HG03039 (cell line): Measurements from ENCODE around the gene CCM2L.

Source experiments
- ATAC-seq: cut with Tn5 transposase; IDR thresholded peaks from one replicate; pipeline ENCODE4 v1.9.1; 2021; ENCODE audit warnings: mild to moderate bottlenecking, moderate library complexity; ENCODE audit not compliant: unreplicated experiment

The CCM2L gene

DNA sequence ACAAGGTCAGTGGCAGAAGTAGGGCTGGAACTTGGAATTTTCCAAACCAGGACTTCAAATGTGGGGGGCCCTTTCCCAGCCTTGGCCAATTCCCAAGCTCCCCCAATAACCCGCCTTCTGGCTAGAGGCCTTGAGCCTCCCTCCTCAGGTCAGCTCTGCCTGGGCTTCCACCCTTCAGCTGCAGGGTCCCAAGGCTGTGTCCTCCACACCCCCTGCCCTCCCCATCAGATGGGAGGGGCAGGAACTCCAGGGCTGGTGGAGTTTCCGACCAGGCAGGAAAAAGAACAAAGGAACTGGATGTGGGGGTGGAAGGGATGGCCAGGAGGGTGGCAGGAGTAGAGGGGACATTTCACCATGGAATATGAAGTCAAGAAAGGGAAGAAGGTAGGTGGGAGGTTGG is at the start of gene CCM2L:
TSS of gene CCM2L (plus strand) at position 338 of the 400 bp plus-strand sequence. CDS start at position 355, 17 bp downstream.
- no peak for ATAC-seq

DNA sequence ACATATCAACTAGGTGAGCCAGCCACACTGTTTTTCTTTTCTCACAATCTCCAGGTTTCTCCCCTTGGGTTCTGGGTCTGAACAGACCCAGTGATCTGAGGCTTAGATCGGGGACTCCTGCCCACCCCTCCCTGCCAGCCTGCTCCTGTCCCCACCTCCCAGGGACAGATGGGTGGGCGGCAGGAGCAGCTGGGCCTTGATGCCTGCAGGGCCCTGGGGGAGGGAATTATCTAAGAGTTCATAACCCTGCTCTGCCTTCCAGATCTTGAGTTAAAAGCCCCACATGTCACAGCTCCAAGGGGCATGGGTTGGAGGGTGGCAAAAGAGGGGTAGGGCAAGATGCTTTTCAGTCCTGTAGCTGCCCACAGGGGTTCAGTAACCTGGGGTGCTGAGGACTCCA is 47.5 kb upstream of the CCM2L start:
- no peak for ATAC-seq

DNA sequence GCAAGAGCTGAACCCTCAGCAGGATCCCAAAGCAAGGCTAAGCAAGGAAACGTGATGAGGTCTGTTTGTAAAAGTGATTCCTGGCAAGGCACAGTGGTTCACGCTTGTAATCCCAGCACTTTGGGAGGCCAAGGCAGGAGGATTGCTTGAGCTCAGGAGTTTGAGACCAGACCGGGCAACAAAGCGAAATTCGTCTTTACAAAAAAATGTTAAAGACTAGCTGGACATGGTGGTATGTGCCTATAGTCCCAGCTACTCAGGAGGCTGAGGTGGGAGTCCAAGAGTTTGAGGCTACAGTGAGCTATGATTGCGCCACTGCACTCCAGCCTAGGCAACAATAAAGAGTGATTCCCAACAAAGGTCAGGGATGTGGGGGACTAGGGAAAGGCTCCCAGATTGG is 46.3 kb upstream of the CCM2L start:
- ATAC-seq: no peak

DNA sequence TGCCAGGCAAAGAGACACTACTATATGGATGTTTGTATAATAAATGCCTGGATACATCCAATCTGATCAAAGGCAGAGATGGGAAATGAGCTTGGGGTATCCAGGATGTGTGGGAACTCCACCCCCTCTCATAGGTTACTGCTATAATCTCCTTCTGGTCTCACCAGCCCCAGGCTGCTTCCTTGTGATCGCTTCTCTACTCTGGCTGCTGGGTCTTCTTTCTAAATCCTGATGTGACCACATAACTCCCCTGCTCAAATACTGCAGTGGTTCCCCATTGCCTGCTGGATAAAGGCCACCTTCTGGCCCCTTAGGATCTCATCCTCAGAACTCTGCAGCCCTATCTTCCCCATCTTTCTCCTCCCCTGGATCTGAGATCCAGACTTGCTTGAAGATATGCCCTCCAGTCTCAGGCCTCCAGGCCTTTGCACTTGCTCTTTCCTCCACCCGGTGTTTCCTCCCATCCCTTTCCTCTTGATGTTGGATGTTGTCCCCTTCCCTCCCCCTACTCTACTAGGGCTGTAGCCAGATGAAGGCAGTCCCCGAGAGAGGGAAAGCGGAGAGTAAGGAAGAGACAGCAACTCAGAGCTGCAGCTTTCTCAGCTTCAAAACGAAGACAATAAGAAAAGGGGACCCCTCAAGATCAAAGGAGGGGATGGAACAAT is 43.1 kb upstream of the CCM2L start:
- ATAC-seq: no peak

DNA sequence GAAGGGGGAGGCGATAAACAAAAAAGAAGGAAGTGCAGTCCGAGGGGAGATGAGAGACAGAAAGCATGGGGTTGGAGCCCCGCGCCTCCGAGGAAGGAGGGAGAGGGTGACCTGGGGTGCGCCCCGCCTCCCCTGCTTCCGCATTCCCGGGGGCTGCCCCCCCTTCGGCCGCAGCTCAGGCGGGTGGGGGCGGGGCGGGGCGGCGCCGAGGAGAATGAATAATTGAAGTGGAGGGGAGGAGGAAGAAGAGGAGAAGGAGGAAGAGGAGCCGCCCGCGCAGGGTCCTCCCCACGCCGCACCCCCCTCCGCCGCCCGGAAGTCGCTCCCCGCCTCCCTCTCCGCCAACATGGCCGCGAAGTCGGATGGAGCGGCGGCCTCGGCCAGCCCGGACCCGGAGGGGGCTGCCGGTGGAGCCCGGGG is 42.4 kb upstream of the CCM2L start, which contains the start of gene XKR7:
TSS of gene XKR7 (plus strand) at position 322 of the 420 bp plus-strand sequence. CDS start at position 347, 25 bp downstream.
- no peak for ATAC-seq

DNA sequence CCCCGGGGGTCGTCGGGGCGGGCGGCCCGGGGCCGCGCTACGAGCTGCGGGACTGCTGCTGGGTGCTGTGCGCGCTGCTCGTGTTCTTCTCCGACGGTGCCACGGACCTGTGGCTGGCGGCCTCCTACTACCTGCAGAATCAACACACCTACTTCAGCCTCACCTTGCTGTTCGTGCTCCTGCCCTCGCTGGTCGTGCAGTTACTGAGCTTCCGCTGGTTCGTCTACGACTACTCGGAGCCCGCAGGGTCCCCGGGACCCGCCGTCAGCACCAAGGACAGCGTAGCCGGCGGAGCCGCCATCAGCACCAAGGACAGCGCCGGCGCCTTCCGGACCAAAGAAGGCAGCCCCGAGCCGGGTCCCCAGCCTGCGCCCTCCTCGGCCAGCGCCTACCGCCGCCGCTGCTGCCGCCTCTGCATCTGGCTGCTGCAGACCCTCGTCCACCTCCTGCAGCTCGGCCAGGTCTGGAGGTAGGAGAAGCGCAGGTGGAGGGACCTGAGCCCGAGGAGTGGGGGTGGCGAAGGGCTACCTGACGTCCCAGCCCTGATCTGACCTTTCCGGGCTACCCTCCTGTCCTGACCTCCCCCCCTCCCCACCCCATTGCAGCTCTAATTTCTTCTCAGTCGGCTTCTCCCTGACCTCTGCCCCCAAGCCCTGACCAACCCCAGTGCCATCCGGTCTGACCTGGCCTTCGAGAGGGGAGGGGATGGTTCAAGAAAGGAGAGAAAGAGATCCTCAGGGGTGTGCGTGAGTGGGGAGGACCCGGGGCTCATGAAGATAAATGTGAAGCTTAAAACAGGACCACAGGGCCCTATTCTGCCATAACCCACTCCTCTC is 41.7 kb upstream of the CCM2L start:
- no peak for ATAC-seq

DNA sequence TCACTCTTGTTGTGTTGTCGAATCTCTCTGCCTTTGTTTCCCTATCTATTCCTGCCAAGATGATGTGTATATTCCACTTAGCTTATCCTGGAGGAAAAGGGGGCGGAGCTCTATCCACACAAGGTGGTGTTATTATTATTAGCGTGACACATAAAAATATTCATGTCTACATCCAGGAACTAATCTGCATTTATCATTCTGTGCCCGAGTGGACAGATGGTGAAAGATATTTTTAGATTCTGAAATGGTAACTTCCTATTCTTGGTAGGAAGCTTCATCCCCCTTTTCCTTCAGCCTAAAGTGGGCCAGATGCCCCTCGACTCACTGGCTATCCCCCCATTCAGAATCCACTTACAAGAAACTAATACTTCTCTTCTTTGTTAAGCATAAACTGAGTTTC is 40.2 kb upstream of the CCM2L start:
- ATAC-seq: no peak

DNA sequence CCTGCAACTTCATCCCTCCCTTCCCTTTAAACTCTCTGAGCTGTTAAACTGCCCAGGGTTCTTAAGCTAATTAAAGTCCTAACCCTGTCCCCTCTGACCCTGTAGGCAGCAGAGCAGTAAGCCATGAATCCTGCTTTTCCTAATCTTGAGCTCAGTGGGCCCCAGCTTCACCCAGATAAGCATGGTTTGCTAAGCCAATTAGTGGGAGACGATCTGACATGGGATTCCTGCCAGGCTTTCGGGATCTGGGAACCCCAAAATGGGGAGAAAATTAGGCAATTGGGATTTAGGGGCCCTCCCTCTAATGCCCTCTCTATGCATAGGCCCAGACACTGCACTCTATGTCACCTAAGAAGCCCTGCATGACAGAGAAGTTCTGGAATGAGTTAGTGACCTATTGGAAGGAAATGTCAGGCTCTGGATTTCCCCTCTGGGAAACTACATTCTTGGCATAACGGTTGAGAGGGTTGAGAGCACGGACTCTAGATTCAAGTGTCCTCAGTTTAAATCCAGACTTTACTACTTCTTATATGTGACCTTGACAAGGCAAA is 37.7 kb upstream of the CCM2L start:
- no peak for ATAC-seq

DNA sequence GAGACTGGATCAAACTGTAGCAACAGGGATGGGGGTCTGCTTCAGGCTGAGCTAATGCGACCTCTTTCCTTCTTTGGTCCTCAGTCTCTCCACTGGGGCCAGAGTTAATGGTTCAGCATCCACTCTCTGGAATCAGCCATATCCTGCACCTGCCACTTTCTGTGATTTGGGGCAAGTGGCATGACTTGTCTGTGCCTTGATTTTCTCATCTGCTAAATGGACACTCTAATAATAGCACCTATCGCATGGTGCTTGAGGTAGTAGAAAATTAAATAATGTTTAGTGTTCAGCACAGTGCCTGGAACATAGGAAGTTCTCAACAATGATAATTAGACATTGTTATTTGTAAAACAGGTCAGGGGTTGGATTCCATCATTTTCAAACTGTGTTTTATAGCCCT is 35.9 kb upstream of the CCM2L start:
- ATAC-seq: no peak

DNA sequence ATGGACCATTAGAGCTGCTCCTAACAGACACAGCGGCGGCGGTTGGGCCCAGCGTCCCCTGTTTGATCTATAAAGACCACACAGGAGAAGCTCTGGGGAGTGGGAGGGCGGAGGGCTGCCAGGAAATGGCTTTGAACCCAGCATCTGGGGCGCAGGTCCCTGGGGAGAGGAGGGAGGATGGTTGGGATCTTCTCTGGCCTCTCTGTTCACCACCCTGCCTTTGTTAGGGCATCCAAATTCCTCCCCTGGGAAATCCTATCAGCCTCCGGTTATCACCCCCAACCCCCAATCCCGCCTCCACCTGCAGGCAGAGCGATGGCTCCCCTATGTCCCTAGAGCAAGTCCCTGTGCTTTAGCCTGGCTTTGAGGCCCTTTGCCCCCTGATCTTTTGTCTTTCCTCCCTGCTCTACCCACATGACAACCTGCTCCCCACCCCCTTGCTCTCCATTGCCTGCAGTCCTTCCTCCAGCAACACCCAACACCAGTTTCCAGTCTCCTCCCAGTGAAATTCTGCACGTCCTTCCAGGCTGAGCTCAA is 35.2 kb upstream of the CCM2L start:
- ATAC-seq: no peak

DNA sequence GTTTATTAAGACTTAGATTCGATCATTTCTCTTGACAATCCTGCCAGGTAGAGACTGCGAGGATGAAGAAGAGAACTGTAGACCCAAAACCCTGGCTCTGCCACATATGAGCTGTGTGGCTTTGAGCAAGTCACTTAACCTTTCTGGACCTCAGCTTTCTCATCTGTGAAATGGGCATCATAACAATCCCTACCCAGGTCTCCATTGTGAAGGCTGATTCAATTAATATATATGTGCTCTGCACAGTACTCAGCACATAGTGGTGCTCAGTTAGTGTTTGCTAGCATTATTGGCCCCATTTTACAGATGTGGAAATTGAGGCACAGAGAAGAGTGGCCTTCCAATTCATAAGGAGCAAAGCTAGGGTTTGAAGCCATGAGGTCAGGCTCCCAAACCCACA is 34.4 kb upstream of the CCM2L start:
- ATAC-seq: no peak

DNA sequence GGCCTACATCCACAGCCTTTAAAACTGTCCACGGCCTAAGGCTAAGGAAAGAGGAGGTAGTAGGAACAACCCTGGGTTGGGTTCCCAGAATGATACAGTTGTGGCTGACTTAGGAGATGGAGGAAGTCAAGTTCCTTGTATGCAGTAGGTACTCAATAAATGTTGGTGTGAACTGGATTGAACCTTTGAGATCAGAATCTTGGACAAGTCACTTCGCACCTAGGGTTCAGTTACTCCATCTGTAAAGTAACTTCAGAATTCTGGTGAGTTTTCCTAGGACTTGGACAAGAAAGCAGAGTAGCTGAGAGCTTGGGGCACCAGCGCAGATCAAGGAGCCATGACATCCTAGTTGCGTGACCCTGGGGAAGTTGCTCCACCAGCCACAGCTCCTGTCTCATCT is 33.2 kb upstream of the CCM2L start:
- no peak for ATAC-seq

DNA sequence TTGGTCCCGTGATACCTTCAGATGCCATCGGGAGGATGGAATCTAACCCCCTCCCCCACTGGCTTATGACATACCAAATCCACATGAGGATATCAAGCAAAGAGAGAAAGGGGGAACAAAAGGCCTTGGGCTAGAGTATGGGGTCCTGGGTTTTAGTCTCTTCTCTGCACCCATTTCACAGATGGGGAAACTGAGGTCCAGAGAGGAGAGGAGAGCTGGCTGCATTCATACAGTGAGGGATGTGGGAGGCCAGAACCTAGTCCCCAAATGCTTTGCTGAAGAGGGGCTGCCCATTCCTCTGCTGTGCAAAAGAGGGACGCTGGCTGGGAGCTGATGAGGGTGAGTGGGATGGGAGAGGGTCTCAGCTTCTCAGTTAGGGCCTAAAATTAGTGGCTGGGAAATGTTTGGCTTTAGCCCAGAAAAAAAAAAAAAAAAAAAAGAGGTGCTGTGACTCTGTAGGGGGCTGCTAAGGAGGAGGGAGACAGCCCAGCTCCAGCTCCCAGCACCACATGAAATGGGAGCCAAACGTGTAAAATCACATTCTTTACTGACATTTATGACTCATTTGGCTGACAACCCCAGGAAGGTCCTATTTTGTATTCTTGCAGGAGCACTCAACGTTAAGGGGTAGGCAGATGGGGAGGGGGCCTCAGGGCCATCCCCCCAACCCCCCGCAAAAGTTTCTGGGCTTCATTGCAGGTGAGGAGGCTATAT is 30.4 kb upstream of the CCM2L start:
- no peak for ATAC-seq

DNA sequence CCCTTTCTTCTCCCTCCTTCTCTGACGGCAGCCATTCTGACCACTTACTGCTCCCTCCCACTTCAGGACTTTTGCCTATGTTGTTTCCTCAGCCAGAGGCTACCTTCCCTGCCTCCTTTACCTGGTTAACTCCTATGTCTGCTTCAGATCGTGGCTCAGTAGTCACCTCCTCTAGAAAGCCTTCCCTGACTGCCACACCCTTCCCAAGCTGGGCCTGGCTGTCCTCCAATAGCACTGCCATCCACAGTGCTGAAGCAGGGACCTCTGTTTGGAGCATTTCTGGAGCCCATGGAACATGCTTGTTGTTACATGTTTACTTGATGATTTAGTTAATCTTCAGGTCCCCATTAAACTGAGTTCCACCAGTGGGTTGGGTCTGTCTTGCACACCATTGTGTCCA is 28.5 kb upstream of the CCM2L start:
- no peak for ATAC-seq

DNA sequence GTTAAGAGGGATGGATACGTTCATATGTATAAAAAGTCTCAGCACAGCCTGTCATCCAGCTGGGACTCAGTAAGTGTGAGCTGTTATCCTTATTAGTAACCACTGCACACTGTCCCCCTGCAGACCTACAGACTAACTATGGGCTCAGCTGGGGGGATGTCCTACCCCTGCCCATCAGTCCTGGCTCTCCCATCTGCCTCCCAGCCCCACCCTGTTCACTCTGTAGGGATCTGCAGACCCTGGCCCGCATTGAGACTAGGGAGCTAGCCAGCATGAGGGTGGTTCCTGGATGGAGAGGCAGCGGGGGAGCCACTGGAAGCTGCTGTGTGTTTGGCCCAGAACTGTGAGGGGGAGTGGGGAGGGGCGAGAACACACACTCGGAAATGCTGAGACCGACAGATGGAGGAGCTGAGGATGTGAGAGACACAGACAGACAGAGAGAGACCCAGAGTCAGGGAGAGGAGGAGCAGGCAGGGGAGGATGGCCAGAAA is 25.2 kb upstream of the CCM2L start:
- ATAC-seq: no peak

DNA sequence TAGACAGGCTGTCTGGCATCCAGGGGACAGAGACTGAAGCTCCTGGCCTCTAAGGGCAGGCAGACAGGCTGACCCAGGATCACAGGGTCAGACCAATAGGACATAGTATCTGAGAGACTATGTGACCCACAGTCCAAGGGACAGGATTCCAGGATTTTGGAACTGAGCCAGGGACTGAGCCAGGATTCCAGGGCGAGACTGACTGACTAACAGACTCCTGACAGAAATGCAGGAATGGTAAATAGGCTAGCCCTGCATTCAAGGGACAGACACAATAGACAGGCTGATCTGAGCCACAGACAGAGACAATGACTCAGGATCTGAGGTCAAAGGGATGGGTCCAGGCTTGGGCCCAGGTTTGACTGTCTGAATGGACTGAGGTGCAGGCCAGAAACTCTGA is 22.5 kb upstream of the CCM2L start:
- ATAC-seq: no peak

DNA sequence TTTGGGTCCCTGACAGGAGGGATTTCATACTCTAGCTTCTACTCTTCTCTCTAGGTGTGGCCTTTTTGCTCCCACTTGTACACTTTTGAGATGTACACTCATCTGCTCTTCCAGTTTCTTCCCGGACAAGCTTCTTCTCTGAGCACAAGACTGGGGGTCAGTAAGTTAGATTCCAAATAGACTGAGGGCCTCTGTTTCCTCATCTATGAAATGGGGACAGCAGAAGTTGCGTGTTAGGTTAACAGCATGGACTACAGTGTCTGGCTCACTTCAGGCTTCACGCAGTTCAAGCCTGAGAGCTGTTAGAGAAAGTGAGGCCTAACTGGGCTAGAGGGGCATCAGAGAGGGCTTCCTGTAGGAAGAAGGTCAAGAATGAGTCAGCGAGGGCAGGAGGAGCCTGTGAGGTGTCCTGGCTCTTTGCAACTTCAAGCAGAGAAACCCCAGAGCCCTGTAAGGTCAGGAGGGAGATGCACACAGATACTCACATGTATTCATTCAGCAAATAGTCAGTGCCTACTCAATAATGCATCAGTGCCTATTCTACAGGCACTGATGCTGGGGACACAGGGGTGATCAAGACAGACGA is 21.7 kb upstream of the CCM2L start:
- no peak for ATAC-seq

DNA sequence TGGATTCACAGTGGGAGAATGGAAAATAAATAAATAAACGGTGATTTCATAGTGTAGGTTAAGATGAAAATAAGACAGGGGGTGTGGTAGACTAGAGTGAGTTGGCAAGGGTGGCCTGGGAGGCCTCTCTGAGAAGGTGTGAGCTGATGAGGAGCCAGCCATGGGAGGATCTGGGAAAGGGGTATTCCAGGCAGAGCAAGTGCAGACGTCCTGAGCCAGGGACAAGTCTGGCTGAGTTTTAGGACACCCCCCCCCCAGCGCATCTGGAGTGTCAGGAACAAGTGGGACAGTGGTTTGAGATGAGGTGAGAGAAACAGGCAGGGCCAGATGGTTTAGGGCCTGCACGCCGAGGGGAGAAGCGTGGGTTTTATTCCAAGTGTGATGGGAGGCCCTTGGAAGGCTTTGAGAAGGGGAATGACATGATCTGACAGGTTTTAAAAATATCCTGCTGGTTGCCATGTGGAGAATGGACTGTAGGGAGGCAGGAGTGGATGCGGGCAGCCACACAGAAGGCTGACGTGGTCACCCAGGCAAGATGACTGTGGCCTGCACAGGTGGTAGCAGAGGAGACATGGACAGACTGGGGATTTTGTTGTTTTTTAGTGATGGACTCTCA is 21.1 kb upstream of the CCM2L start:
- ATAC-seq: no peak

DNA sequence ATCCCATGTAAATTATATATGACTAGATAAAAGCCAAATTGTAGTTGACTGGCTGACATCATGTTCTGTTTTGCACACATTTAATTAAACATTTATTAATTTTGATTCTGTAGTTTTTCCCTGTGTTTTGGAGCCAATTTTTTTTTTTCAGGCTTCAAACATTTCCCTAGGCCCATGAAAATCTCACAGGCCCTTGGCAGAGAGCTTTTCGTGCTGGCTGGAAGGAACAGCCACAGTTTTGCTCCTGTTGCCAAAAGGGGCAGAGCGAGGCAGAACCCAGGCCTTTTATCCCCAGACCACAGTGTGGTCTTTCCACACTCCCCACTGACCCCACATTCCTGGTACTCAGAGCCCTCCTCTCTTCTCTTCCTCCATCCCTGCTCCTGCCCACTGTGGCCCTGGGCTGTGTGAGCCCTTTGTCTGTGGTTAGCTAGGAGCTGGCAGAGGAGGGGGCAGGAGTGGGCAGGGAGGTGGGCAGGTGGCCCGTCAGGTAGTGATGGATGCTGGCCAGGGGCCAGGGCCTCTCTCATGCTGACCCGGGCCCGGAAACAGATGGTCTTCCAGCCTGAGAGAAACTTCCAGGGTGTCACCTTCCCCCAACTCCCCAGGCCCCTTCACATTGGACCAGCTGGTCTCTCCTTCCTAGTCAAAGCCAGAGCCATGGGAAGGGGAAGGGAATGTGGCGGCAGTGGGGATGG is 19.4 kb upstream of the CCM2L start:
- no peak for ATAC-seq

DNA sequence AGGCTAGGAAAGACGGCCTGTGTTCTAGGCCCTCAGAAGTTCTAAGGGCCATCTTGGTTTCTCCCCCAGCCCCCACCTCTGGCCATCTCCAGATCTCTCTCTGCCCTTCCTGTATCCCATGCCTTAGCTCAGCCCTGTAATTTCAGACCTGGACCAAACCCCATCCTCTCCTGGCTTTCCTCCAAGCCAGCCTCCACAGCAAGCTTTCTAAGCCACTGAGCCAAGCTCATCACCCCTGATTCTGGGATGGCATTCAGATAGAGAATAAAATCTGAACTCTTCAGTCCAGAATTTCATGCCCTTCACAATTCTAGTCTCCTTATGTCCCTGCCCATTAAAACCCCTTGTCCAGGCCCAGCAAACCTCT is 18.9 kb upstream of the CCM2L start:
- ATAC-seq: no peak
